COLO668 (cell line): Measurements from ENCODE around the gene MICU1.

Experiments used
- DNase-seq: peaks from one replicate; lab custom pipeline; 2025; ENCODE audit not compliant: unreplicated experiment; lab: John Stamatoyannopoulos, UW

The MICU1 gene

GRCh38 chr10:72637398-72637857 is 11.5 kb upstream of the MICU1 start:
- DNase-seq: no peak

- DNase-seq: no peak
Observed at GRCh38 chr10:72630144-72630543, 4.3 kb upstream of the MICU1 start.

GRCh38 chr10:72626444-72626754 is 520 bp upstream of the MICU1 start:
- DNase-seq: no peak

GRCh38 chr10:72625276-72625607 is 637 bp downstream of the MICU1 start:
- DNase-seq: no peak

- DNase-seq: no peak
Observed at GRCh38 chr10:72622271-72622670, 3.6 kb downstream of the MICU1 start.

- DNase-seq: no peak
Observed at GRCh38 chr10:72616716-72617115, 9.2 kb downstream of the MICU1 start.

- DNase-seq: no peak
Observed at GRCh38 chr10:72615970-72616369, 9.9 kb downstream of the MICU1 start.

- DNase-seq: no peak
Observed at GRCh38 chr10:72612203-72612826, 13.6 kb downstream of the MICU1 start.

- DNase-seq: no peak
Observed at GRCh38 chr10:72611783-72612182, 14.1 kb downstream of the MICU1 start.

- no peak for DNase-seq
Observed at GRCh38 chr10:72610466-72610865, 15.4 kb downstream of the MICU1 start.

- DNase-seq: no peak
Observed at GRCh38 chr10:72605122-72605521, 20.8 kb downstream of the MICU1 start.

- no peak for DNase-seq
Observed at GRCh38 chr10:72601144-72601543, 24.7 kb downstream of the MICU1 start.

- DNase-seq: no peak
Observed at GRCh38 chr10:72598769-72599701, 26.8 kb downstream of the MICU1 start.

- DNase-seq: no peak
Observed at GRCh38 chr10:72597897-72598296, 28.0 kb downstream of the MICU1 start.

- no peak for DNase-seq
Observed at GRCh38 chr10:72595436-72595835, 30.4 kb downstream of the MICU1 start.

GRCh38 chr10:72593963-72594362 is 31.9 kb downstream of the MICU1 start:
- no peak for DNase-seq

GRCh38 chr10:72588266-72588665 is 37.6 kb downstream of the MICU1 start:
- no peak for DNase-seq

GRCh38 chr10:72587568-72587967 is 38.3 kb downstream of the MICU1 start:
- DNase-seq: no peak

GRCh38 chr10:72574636-72575035 is 51.2 kb downstream of the MICU1 start:
- DNase-seq: no peak

GRCh38 chr10:72573079-72573478 is 52.8 kb downstream of the MICU1 start:
- no peak for DNase-seq

GRCh38 chr10:72567889-72568640 is 57.8 kb downstream of the MICU1 start:
- DNase-seq: no peak

- no peak for DNase-seq
Observed at GRCh38 chr10:72567421-72567820, 58.5 kb downstream of the MICU1 start.
